Thoracic aorta (tissue), 2 donors: ENCODE results near the gene TAPBPL. TPM values are rescaled to one million over a fixed set of nuclear protein-coding genes. Genes with fewer than 3 reads are reported as not detected.

Experiments
- ATAC-seq: fragments of 150-250 bp; one replicate; pipeline ENCODE4 v1.8.0; 2017; ENCODE audit warnings: low read depth; ENCODE audit not compliant: insufficient number of reproducible peaks, low FRiP score
- DNase-seq: peaks from one replicate; pipeline ENCODE4 v3.0.0-alpha.2; 2020; ENCODE audit warnings: low spot score
- H3K27ac ChIP-seq, 2 donors: fragments of 200-600 bp; sonication (generic); 1 replicate in 1 of 2; 2 replicates in 1 of 2; pipeline ENCODE4 v1.5.1; 2016; ENCODE audit warnings: mild to moderate bottlenecking in 2 of 2, moderate library complexity in 2 of 2
- H3K27me3 ChIP-seq: fragments of 200-600 bp; sonication (generic); replicated peaks from 2 replicates; pipeline ENCODE4 v1.6.0; 2016; ENCODE audit warnings: mild to moderate bottlenecking; ENCODE audit not compliant: insufficient read depth
- H3K36me3 ChIP-seq: fragments of 200-600 bp; sonication (generic); one replicate; pipeline ENCODE4 v1.5.1; 2016
- H3K4me1 ChIP-seq, 2 donors: fragments of 200-600 bp; sonication (generic); 1 replicate in 1 of 2; 2 replicates in 1 of 2; pipeline versions ENCODE4 v1.5.1 to v1.6.0; 2016; ENCODE audit warnings: low read depth in 2 of 2, mild to moderate bottlenecking in 1 of 2; ENCODE audit not compliant: control insufficient read depth in 1 of 2
- H3K4me3 ChIP-seq: fragments of 200-600 bp; sonication (generic); 2 replicates; pipeline ENCODE4 v1.5.1; 2016; ENCODE audit warnings: mild to moderate bottlenecking
- H3K9me3 ChIP-seq: fragments of 200-600 bp; sonication (generic); 2 replicates; pipeline ENCODE4 v1.5.1; 2016
- CTCF ChIP-seq: fragments of 200-600 bp; sonication (generic); IDR thresholded peaks from one replicate; pipeline ENCODE4 v1.5.1; 2019; ENCODE audit warnings: antibody characterized with exemption
- total RNA-seq, 2 donors: library from RNA; depleted of rRNA; stranded (reverse); fragments of >200 nt; gene quantifications; one replicate each; pipeline versions ENCODE4 v1.1.0 to v1.2.3, GENCODE V29; 2016

The TAPBPL gene
- 10 to 100 TPM; 23.7 to 37.5 TPM for total RNA-seq

GRCh38 chr12:6451348-6452244, at the start of gene TAPBPL:
TSS of gene TAPBPL (plus strand) at chr12:6452042. CDS start at chr12:6452249, 207 bp downstream.
- TF ChIP-seq CTCF, result no peak
- ATAC-seq, result peak; percentile 86
- Histone ChIP-seq H3K27me3 (no peaks in the 10 kb centered on the region), H3K27ac (peak within 1 kb of the TSS; percentile 87 to 96), H3K4me3 (peak within 1 kb of the TSS; percentile 75), H3K36me3 (peaks cover 17% of the 10 kb centered on the region), H3K9me3 (no peaks in the 10 kb centered on the region), H3K4me1 (peaks cover 17 to 36% of the 10 kb centered on the region in 2 donors)
- DNase-seq, result peak; percentile 55

- H3K4me1 ChIP-seq, result no peaks in the 10 kb centered on the region
- ATAC-seq (no peak), DNase-seq (no peak)
- no peak for TF ChIP-seq CTCF
- no peak overlapping the region for H3K4me3 ChIP-seq
- no peaks in the 10 kb centered on the region for H3K9me3 ChIP-seq
- H3K36me3 ChIP-seq, result no peaks in the 10 kb centered on the region
- H3K27me3 ChIP-seq, result no peaks in the 10 kb centered on the region
- no peak overlapping the region for H3K27ac ChIP-seq
Observed at GRCh38 chr12:6404390-6404789, 47.5 kb upstream of the TAPBPL start.

GRCh38 chr12:6405963-6406362, 45.9 kb upstream of the TAPBPL start:
- TF ChIP-seq CTCF, result no peak
- Histone ChIP-seq H3K4me1 (no peaks in the 10 kb centered on the region), H3K36me3 (no peaks in the 10 kb centered on the region), H3K27me3 (no peaks in the 10 kb centered on the region), H3K4me3 (no peak overlapping the region), H3K9me3 (no peaks in the 10 kb centered on the region), H3K27ac (no peak overlapping the region)
- no peak for DNase-seq
- ATAC-seq, result no peak

GRCh38 chr12:6407236-6407954, 44.4 kb upstream of the TAPBPL start:
- Histone ChIP-seq H3K27ac (no peak overlapping the region), H3K36me3 (no peaks in the 10 kb centered on the region), H3K4me3 (no peak overlapping the region), H3K27me3 (no peaks in the 10 kb centered on the region), H3K9me3 (no peaks in the 10 kb centered on the region), H3K4me1 (no peaks in the 10 kb centered on the region)
- TF ChIP-seq CTCF, result no peak
- DNase-seq, result no peak
- no peak for ATAC-seq

DNA sequence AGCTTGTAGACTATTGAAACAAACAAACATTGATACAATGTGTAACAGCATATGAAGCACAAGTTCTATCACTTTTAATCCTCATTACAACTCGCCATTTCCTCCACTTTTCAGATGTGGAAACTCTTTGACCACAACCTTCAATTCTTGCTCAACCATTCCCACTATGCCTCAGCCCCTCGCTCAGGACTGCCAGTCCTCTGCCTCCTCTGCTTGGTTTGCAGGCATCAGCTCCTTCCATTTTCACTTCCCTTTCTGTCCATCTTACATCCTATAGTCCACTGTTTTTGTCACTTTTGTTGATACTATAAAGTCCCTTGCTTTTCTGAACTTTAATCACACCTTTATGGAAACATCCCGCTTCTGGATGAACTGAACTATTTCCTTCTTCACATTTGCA, 35.2 kb upstream of the TAPBPL start:
- ATAC-seq, result no peak
- H3K36me3 ChIP-seq, result no peaks in the 10 kb centered on the region
- no peaks in the 10 kb centered on the region for H3K9me3 ChIP-seq
- H3K4me1 ChIP-seq, result peaks cover 0 to 6% of the 10 kb centered on the region in 2 donors
- no peak overlapping the region for H3K4me3 ChIP-seq
- H3K27me3 ChIP-seq, result no peaks in the 10 kb centered on the region
- TF ChIP-seq CTCF, result no peak
- H3K27ac ChIP-seq, result no peak overlapping the region
- no peak for DNase-seq
